Hepatocyte (in vitro differentiated cells): ENCODE data around the gene KIF3B. TPM values are rescaled to one million over a fixed set of nuclear protein-coding genes. Genes with fewer than 3 reads are reported as not detected.

Experiments used
- DNase-seq: peaks from one replicate; pipeline ENCODE4 v3.0.0-alpha.2; 2016; ENCODE audit warnings: low spot score
- H2AFZ ChIP-seq: fragments of 200-600 bp; sonication (generic); 2 replicates; pipeline ENCODE4 v1.6.0; 2016; ENCODE audit warnings: antibody characterized with exemption, mild to moderate bottlenecking
- H3K27ac ChIP-seq: fragments of 200-600 bp; sonication (generic); 2 replicates; pipeline ENCODE4 v1.5.1; 2016; ENCODE audit warnings: mild to moderate bottlenecking
- H3K27me3 ChIP-seq: fragments of 200-600 bp; sonication (generic); 2 replicates; pipeline ENCODE4 v1.6.1; 2016
- H3K36me3 ChIP-seq: fragments of 200-600 bp; sonication (generic); replicated peaks from 2 replicates; pipeline ENCODE4 v1.5.1; 2016; ENCODE audit warnings: low read depth; ENCODE audit not compliant: insufficient read depth
- H3K4me1 ChIP-seq: fragments of 200-600 bp; sonication (generic); 2 replicates; pipeline ENCODE4 v1.5.1; 2016; ENCODE audit warnings: mild to moderate bottlenecking, moderate library complexity; ENCODE audit not compliant: insufficient read depth
- H3K4me2 ChIP-seq: fragments of 200-600 bp; sonication (generic); 2 replicates; pipeline ENCODE4 v1.6.0; 2016
- H3K4me3 ChIP-seq: fragments of 200-600 bp; sonication (generic); 2 replicates; pipeline ENCODE4 v1.5.1; 2016; ENCODE audit warnings: mild to moderate bottlenecking
- H3K79me2 ChIP-seq: fragments of 200-600 bp; sonication (generic); 2 replicates; pipeline ENCODE4 v1.6.0; 2017; ENCODE audit warnings: mild to moderate bottlenecking
- H3K9me2 ChIP-seq: fragments of 200-600 bp; sonication (generic); replicated peaks from 2 replicates; pipeline ENCODE4 v1.6.0; 2017; ENCODE audit warnings: mild to moderate bottlenecking; ENCODE audit not compliant: insufficient read depth
- H3K9me3 ChIP-seq: fragments of 200-600 bp; sonication (generic); 2 replicates; pipeline ENCODE4 v1.5.1; 2016; ENCODE audit warnings: low read depth, mild to moderate bottlenecking
- H4K20me1 ChIP-seq: fragments of 200-600 bp; sonication (generic); 2 replicates; pipeline ENCODE4 v1.6.0; 2016; ENCODE audit warnings: mild to moderate bottlenecking; ENCODE audit not compliant: insufficient read depth, poor library complexity, severe bottlenecking
- EZH2 ChIP-seq: fragments of 200-600 bp; sonication (generic); IDR thresholded peaks from 2 replicates; pipeline ENCODE4 v1.6.1; 2016; ENCODE audit warnings: antibody characterized with exemption, mild to moderate bottlenecking, borderline replicate concordance
- EZH2phosphoT487 ChIP-seq: fragments of 200-600 bp; sonication (generic); IDR thresholded peaks from one replicate; pipeline ENCODE4 v1.6.1; 2018; ENCODE audit warnings: antibody characterized with exemption, mild to moderate bottlenecking, low read depth, moderate library complexity; ENCODE audit not compliant: unreplicated experiment, severe bottlenecking
- WGBS: methylation state at CpG from one replicate; pipeline ENCODE4 v1.1.6; 2016; ENCODE audit warnings: low lambda C conversion rate; ENCODE audit errors: missing lambda C conversion rate; 5-methylcytosine and 5-hydroxymethylcytosine counted together
- polyA plus RNA-seq: library from polyadenylated mRNA; unstranded; fragments of >200 nt; fragmentation: Nextera tagmentation; extraction: Ambion mirVana; gene quantifications from 2 replicates; pipeline ENCODE4 v1.2.1, GENCODE V29; 2016
- total RNA-seq: library from RNA; depleted of rRNA; stranded (reverse); fragments of >200 nt; gene quantifications from 2 replicates; pipeline ENCODE4 v1.2.3, GENCODE V29; 2014
- TF ChIP-seq, protein P1 (sequence below): fragments of 200-600 bp; sonication (generic); IDR thresholded peaks from 2 replicates; pipeline ENCODE4 v1.5.1; 2016; ENCODE audit warnings: antibody characterized with exemption, mild to moderate bottlenecking; ENCODE audit not compliant: poor library complexity

Gene KIF3B
- total and polyA plus RNA-seq, 2 experiments from 2014 or later = 11.7 to 32.0 TPM

- WGBS = 78% methylated on average over 4 of the region's 4 CpGs
- H3K79me2 ChIP-seq = peaks cover 80% of the 10 kb centered on the region
- H3K4me3 ChIP-seq = no peak overlapping the region
- peaks cover 6% of the 10 kb centered on the region for H4K20me1 ChIP-seq
- H3K27ac ChIP-seq = no peak overlapping the region
- peaks cover 10% of the 10 kb centered on the region for H3K4me1 ChIP-seq
- no peaks in the 10 kb centered on the region for H3K9me3 ChIP-seq
- TF ChIP-seq, protein P1, sequence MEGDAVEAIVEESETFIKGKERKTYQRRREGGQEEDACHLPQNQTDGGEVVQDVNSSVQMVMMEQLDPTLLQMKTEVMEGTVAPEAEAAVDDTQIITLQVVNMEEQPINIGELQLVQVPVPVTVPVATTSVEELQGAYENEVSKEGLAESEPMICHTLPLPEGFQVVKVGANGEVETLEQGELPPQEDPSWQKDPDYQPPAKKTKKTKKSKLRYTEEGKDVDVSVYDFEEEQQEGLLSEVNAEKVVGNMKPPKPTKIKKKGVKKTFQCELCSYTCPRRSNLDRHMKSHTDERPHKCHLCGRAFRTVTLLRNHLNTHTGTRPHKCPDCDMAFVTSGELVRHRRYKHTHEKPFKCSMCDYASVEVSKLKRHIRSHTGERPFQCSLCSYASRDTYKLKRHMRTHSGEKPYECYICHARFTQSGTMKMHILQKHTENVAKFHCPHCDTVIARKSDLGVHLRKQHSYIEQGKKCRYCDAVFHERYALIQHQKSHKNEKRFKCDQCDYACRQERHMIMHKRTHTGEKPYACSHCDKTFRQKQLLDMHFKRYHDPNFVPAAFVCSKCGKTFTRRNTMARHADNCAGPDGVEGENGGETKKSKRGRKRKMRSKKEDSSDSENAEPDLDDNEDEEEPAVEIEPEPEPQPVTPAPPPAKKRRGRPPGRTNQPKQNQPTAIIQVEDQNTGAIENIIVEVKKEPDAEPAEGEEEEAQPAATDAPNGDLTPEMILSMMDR = no peak
- TF ChIP-seq EZH2phosphoT487 = no peak
- TF ChIP-seq EZH2 = no peak
- no peak overlapping the region for H2AFZ ChIP-seq
- H3K27me3 ChIP-seq = no peaks in the 10 kb centered on the region
- H3K36me3 ChIP-seq = no peaks in the 10 kb centered on the region
- DNase-seq = no peak
- H3K9me2 ChIP-seq = no peaks in the 10 kb centered on the region
- no peak overlapping the region for H3K4me2 ChIP-seq
Measured at GRCh38 chr20:32294071-32294470, 16.6 kb downstream of the KIF3B start.

DNA sequence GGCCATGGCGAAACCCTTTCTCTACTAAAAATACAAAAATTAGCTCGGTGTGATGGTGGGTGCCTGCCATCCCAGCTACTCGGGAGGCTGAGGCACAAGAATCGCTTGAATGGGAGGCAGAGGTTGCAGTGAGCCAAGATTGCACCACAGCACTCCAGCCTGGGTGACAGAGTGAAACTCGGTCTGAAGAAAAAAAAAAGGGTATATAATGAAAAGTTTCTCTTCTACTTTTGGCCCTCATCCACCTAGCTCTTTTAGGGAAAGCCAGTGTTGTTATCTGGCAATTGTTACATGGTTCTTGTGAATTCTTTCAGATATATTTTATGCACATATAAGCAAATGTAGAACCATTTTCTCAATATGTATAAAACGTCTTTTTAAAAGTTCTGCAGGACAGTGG, 19.0 kb downstream of the KIF3B start:
- H3K79me2 ChIP-seq = peaks cover 92% of the 10 kb centered on the region
- WGBS = 83% methylated on average over 6 of the region's 6 CpGs
- no peak overlapping the region for H3K4me2 ChIP-seq
- no peak for DNase-seq
- peaks cover 6% of the 10 kb centered on the region for H4K20me1 ChIP-seq
- H3K36me3 ChIP-seq = no peaks in the 10 kb centered on the region
- H3K4me3 ChIP-seq = no peak overlapping the region
- no peaks in the 10 kb centered on the region for H3K4me1 ChIP-seq
- H3K9me3 ChIP-seq = no peaks in the 10 kb centered on the region
- no peak for TF ChIP-seq EZH2
- no peak for TF ChIP-seq EZH2phosphoT487
- TF ChIP-seq, protein P1 = no peak
- no peak overlapping the region for H3K27ac ChIP-seq
- H3K9me2 ChIP-seq = no peaks in the 10 kb centered on the region
- H2AFZ ChIP-seq = no peak overlapping the region
- no peaks in the 10 kb centered on the region for H3K27me3 ChIP-seq

DNA sequence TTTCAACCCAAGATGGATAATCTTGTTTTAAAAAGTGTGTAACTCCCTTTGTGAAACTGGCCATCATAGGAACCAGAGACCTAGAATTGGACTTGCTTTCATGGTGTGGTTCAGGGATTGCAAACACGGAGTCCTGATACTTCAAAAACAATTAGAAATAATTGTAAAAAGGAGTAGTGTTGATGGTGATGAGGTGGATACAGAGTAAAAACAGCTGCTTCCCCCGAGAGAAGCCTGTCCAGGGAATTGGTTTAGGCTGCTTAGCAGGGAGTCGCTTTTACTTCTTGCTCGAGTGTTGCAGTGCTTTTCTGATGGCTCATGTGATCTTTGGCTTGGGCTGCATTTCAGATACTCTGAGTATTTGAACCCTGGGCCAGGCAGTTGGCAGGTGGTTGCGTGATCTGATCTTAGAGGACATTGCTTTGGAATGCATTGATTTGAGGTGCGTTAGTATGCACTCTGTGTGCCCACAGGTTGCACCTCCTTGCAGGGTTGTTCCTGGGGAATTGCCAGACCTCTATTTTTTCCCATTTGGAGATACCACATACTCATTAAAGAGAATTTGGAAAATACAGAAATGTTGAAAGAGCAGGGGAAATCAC, 19.5 kb downstream of the KIF3B start:
- Histone ChIP-seq H3K36me3 (no peaks in the 10 kb centered on the region), H3K4me2 (no peak overlapping the region), H3K4me1 (peaks cover 3% of the 10 kb centered on the region), H3K4me3 (no peak overlapping the region), H4K20me1 (peaks cover 6% of the 10 kb centered on the region), H3K9me2 (no peaks in the 10 kb centered on the region), H3K27me3 (no peaks in the 10 kb centered on the region), H3K79me2 (peaks cover 92% of the 10 kb centered on the region), H2AFZ (no peak overlapping the region), H3K9me3 (no peaks in the 10 kb centered on the region), H3K27ac (no peak overlapping the region)
- DNase-seq = no peak
- TF ChIP-seq EZH2phosphoT487 (no peak), EZH2 (no peak)
- TF ChIP-seq, protein P1 = no peak
- WGBS = 73% methylated on average over 6 of the region's 6 CpGs

DNA sequence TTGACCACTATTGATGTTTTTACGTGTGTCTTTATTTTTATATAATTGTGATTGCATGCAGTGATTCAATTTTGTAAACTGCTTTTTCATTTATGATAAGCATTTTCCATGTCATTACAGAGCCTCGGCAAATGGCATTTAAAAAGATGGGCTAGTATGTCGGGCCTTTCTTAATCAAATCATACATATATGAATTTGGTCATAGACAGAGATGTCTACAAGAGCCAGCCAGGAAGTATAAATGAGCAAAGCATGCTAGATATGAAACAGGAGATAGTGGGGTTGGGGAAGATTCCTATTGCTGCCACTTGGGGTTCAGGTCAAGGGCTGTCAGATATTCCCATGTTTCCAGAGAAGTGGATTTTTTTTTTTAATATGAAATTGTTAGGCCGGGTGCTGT, 20.0 kb downstream of the KIF3B start:
- H3K79me2 ChIP-seq = peaks cover 89% of the 10 kb centered on the region
- 96% methylated on average over 4 of the region's 4 CpGs for WGBS
- no peaks in the 10 kb centered on the region for H3K9me3 ChIP-seq
- peaks cover 6% of the 10 kb centered on the region for H4K20me1 ChIP-seq
- no peak overlapping the region for H3K4me3 ChIP-seq
- H3K27ac ChIP-seq = no peak overlapping the region
- H3K4me1 ChIP-seq = peaks cover 8% of the 10 kb centered on the region
- H2AFZ ChIP-seq = no peak overlapping the region
- H3K36me3 ChIP-seq = no peaks in the 10 kb centered on the region
- H3K4me2 ChIP-seq = no peak overlapping the region
- TF ChIP-seq EZH2 = no peak
- H3K9me2 ChIP-seq = no peaks in the 10 kb centered on the region
- DNase-seq = no peak
- no peaks in the 10 kb centered on the region for H3K27me3 ChIP-seq
